HepG2 (cell line): ENCODE data around the gene USP32. TPM values are rescaled to one million over a fixed set of nuclear protein-coding genes. Genes with fewer than 3 reads are reported as not detected.

Experiments
- ATAC-seq: fragments of 200-7000 bp; cut with Tn5 transposase; 3 replicates; pipeline ENCODE4 v1.9.1; 2020; ENCODE audit warnings: mild to moderate bottlenecking, moderate library complexity
- BruUV-seq: library from RNA; stranded (reverse); fragments of 400-500 nt; replicated peaks from 2 replicates; lab custom pipeline; 2021; lab: Mats Ljungman, UMichigan
- CTCF ChIA-PET: fragments of 300-600 bp; formaldehyde crosslinking; extraction: SDS; loops from one replicate; lab custom pipeline; 2021; ENCODE audit warnings: low total read pairs, inconsistent platforms, low intra/inter-chr PET ratio; lab: Yijun Ruan, JAX
- POLR2A ChIA-PET: fragments of 350-600 bp; sonication (Branson Sonifier 250); formaldehyde crosslinking; loops from one replicate; lab custom pipeline; 2020; ENCODE audit warnings: antibody characterized with exemption, inconsistent platforms; lab: Yijun Ruan, JAX
- DNase-seq: peaks from one replicate; pipeline ENCODE4 v3.0.0-alpha.2; 2015; ENCODE audit warnings: low spot score
- FAIRE-seq: peaks from 3 replicates; lab custom pipeline; 2011; peaks lifted over from hg19 to GRCh38; lab: Jason Lieb, UNC
- H2AFZ ChIP-seq: one replicate; pipeline ENCODE4 v1.6.1; 2011; ENCODE audit warnings: low read length, inconsistent platforms
- H3K27ac ChIP-seq: fragments of 300-600 bp; 3 replicates; pipeline ENCODE4 v1.8.0; 2011; ENCODE audit warnings: mixed run types, mild to moderate bottlenecking, mixed read lengths, low read length, inconsistent platforms; ENCODE audit not compliant: insufficient read depth; ENCODE audit errors: extremely low read length
- H3K27me3 ChIP-seq, 2 experiments: fragments of 200-600 bp in 1 of 2; 2 replicates in 1 of 2; 3 replicates in 1 of 2; pipeline versions ENCODE4 v1.6.0 to v1.8.0; 2011; ENCODE audit warnings: low read length in 2 of 2, mild to moderate bottlenecking in 2 of 2, moderate library complexity in 2 of 2, inconsistent platforms in 1 of 2; ENCODE audit not compliant: insufficient read depth in 2 of 2, control insufficient read depth in 1 of 2
- H3K36me3 ChIP-seq, 2 experiments: fragments of 200-600 bp in 1 of 2; replicated peaks in 1 of 2; 2 replicates in 1 of 2; 3 replicates in 1 of 2; pipeline versions ENCODE4 v1.5.1 to v1.8.0; 2011; ENCODE audit warnings: low read length in 2 of 2, inconsistent platforms in 1 of 2; ENCODE audit not compliant: insufficient read depth in 2 of 2, control insufficient read depth in 1 of 2
- H3K4me1 ChIP-seq: 2 replicates; pipeline ENCODE4 v1.5.1; 2012; ENCODE audit warnings: low read length, inconsistent platforms; ENCODE audit not compliant: insufficient read depth
- H3K4me2 ChIP-seq: 2 replicates; pipeline ENCODE4 v1.6.0; 2011; ENCODE audit warnings: low read depth, low read length, inconsistent platforms
- H3K4me3 ChIP-seq, 3 experiments: fragments of 200-600 bp in 1 of 3; sonication (generic), shearing (Covaris generic) in 1 of 3; replicated peaks in 1 of 3; 2 replicates each; pipeline ENCODE4 v1.5.1; 2011 to 2016; ENCODE audit warnings: low read length in 3 of 3, inconsistent platforms in 2 of 3, low read depth in 2 of 3, mild to moderate bottlenecking in 2 of 3, control low read depth in 1 of 3, mixed read lengths in 1 of 3; ENCODE audit not compliant: insufficient read depth in 1 of 3
- H3K79me2 ChIP-seq: one replicate; pipeline ENCODE4 v1.6.1; 2011; ENCODE audit warnings: low read length, inconsistent platforms; ENCODE audit not compliant: insufficient read depth
- H3K9ac ChIP-seq: 2 replicates; pipeline ENCODE4 v1.6.0; 2011; ENCODE audit warnings: mild to moderate bottlenecking, low read depth, low read length, inconsistent platforms; ENCODE audit not compliant: insufficient read depth
- H3K9me3 ChIP-seq: 2 replicates; pipeline ENCODE4 v1.5.1; 2012; ENCODE audit warnings: mild to moderate bottlenecking, low read length
- H4K20me1 ChIP-seq: 2 replicates; pipeline ENCODE4 v1.6.0; 2011; ENCODE audit warnings: inconsistent platforms, mild to moderate bottlenecking, low read length, moderate library complexity; ENCODE audit not compliant: insufficient read depth
- CEBPB ChIP-seq: IDR thresholded peaks from 2 replicates; pipeline ENCODE4 v1.6.1; 2011; ENCODE audit warnings: low read depth, low read length, improper control_type of control experiment, borderline replicate concordance
- CENPX ChIP-seq: sonication (generic); formaldehyde crosslinking; IDR thresholded peaks from 2 replicates; pipeline ENCODE4 v1.9.0; 2021; ENCODE audit warnings: mild to moderate bottlenecking, missing genetic modification reagents, moderate library complexity
- KDM4B ChIP-seq: sonication (generic); formaldehyde crosslinking; IDR thresholded peaks from 2 replicates; pipeline ENCODE4 v1.4.0; 2020; ENCODE audit warnings: missing genetic modification reagents
- KDM6A ChIP-seq: IDR thresholded peaks from 2 replicates; pipeline ENCODE4 v1.6.1; 2016; ENCODE audit warnings: low read depth
- MNT ChIP-seq: fragments of 450-650 bp; IDR thresholded peaks from 2 replicates; pipeline ENCODE4 v1.6.1; 2016
- PATZ1 ChIP-seq: sonication (generic); formaldehyde crosslinking; IDR thresholded peaks from 2 replicates; pipeline ENCODE4 v1.4.0; 2020; ENCODE audit warnings: missing genetic modification reagents
- RCOR2 ChIP-seq: IDR thresholded peaks from 2 replicates; pipeline ENCODE4 v1.6.1; 2016; ENCODE audit warnings: missing biosample characterization, missing genetic modification reagents
- TOE1 ChIP-seq: sonication (generic); formaldehyde crosslinking; IDR thresholded peaks from 2 replicates; pipeline ENCODE4 v1.4.0; 2020; ENCODE audit warnings: mild to moderate bottlenecking, missing genetic modification reagents
- TP53 ChIP-seq: sonication (generic); formaldehyde crosslinking; conservative IDR thresholded peaks from 2 replicates; pipeline ENCODE4 v1.4.0; 2020; ENCODE audit warnings: missing genetic modification reagents
- ZNF124 ChIP-seq: sonication (generic); formaldehyde crosslinking; IDR thresholded peaks from 2 replicates; pipeline ENCODE4 v1.4.0; 2020; ENCODE audit warnings: missing genetic modification reagents
- ZNF530 ChIP-seq: sonication (generic); formaldehyde crosslinking; IDR thresholded peaks from 2 replicates; pipeline ENCODE4 v1.5.0; 2020; ENCODE audit warnings: low read depth, mild to moderate bottlenecking, missing genetic modification reagents
- in situ Hi-C: cut with HindIII; loops from 2 replicates; pipeline ENCODE4 v1.10.0; 2017; ENCODE audit warnings: low pct_unique_long_range_greater_than_20kb; ENCODE audit not compliant: extremely low pct_ligation_motif_present
- intact Hi-C: fragments of 100-400 bp; cut with micrococcal nuclease; formaldehyde crosslinking; loops from one replicate; pipeline ENCODE4 v1.10.0; 2022; ENCODE audit not compliant: unreplicated experiment
- polyA plus RNA-seq, 8 experiments: library from polyadenylated mRNA; depleted of rRNA in 3 of 8; stranded (reverse) in 7 of 8; unstranded in 1 of 8; fragments of >200 nt; fragmentation: Illumina TruSeq in 4 of 8; extraction: Trizol in 4 of 8; gene quantifications; 2 replicates each; pipeline versions ENCODE4 v1.2.1 to v1.2.3, GENCODE V29; 2011 to 2016; ENCODE audit warnings: low read depth in 4 of 8, missing spikeins in 1 of 8, mixed read lengths in 1 of 8; ENCODE audit not compliant: insufficient read depth in 1 of 8
- total RNA-seq, 5 experiments: library from RNA; depleted of rRNA; stranded (reverse); fragments of >200 nt; fragmentation: Illumina TruSeq; extraction: Trizol; gene quantifications; 2 replicates each; pipeline ENCODE4 v1.2.3, GENCODE V29; 2016; ENCODE audit warnings: low read depth in 1 of 5
- TF ChIP-seq, protein P1 (sequence below), 2 experiments: sonication (generic) in 1 of 2; formaldehyde crosslinking in 1 of 2; IDR thresholded peaks; 2 replicates each; pipeline versions ENCODE4 v1.6.1 to v1.9.0; 2014 to 2022; ENCODE audit warnings: antibody characterized with exemption in 1 of 2, borderline replicate concordance in 1 of 2, inconsistent platforms in 1 of 2, low read depth in 1 of 2, missing genetic modification reagents in 1 of 2
- TF ChIP-seq, protein P2 (sequence below): sonication (generic); formaldehyde crosslinking; IDR thresholded peaks from 2 replicates; pipeline ENCODE4 v1.8.1; 2022; ENCODE audit warnings: low read depth, mild to moderate bottlenecking, missing genetic modification reagents

Gene USP32
- total and polyA plus RNA-seq, 2 of the 13 experiments (the other 11 are each of a cell fraction or from before 2014, with no cell fraction given), result 24.9 to 39.9 TPM

GRCh38 chr17:60256174-60256573 is 135.8 kb downstream of the USP32 start:
- in situ Hi-C loops, result no loop called here
- Histone ChIP-seq H3K27me3 (no peaks in the 10 kb centered on the region), H3K79me2 (no peaks in the 10 kb centered on the region), H2AFZ (no peak overlapping the region), H4K20me1 (no peaks in the 10 kb centered on the region), H3K9ac (no peak overlapping the region), H3K9me3 (no peaks in the 10 kb centered on the region), H3K27ac (no peak overlapping the region), H3K4me3 (no peak overlapping the region), H3K4me2 (no peak overlapping the region), H3K4me1 (no peaks in the 10 kb centered on the region), H3K36me3 (peaks cover 5 to 35% of the 10 kb centered on the region in 2 experiments)
- intact Hi-C loops, result no loop called here
- ATAC-seq (no peak), FAIRE-seq (no peak), DNase-seq (no peak)
- no TSS peak for BruUV-seq
- POLR2A ChIA-PET, result no interaction called here
- CTCF ChIA-PET, result no interaction called here
- TF ChIP-seq MNT, result no peak
- TF ChIP-seq, protein P1, sequence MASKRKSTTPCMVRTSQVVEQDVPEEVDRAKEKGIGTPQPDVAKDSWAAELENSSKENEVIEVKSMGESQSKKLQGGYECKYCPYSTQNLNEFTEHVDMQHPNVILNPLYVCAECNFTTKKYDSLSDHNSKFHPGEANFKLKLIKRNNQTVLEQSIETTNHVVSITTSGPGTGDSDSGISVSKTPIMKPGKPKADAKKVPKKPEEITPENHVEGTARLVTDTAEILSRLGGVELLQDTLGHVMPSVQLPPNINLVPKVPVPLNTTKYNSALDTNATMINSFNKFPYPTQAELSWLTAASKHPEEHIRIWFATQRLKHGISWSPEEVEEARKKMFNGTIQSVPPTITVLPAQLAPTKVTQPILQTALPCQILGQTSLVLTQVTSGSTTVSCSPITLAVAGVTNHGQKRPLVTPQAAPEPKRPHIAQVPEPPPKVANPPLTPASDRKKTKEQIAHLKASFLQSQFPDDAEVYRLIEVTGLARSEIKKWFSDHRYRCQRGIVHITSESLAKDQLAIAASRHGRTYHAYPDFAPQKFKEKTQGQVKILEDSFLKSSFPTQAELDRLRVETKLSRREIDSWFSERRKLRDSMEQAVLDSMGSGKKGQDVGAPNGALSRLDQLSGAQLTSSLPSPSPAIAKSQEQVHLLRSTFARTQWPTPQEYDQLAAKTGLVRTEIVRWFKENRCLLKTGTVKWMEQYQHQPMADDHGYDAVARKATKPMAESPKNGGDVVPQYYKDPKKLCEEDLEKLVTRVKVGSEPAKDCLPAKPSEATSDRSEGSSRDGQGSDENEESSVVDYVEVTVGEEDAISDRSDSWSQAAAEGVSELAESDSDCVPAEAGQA (IDR thresholded peaks at IDR 0.05; ENCODE audit: low read depth), result no peak
- TF ChIP-seq, protein P1 (CRISPR knock-in tag; IDR thresholded peaks at IDR 0.05; ENCODE audit: borderline replicate concordance), result no peak
- TF ChIP-seq TP53 (CRISPR knock-in tag), result no peak
- TF ChIP-seq ZNF124, result no peak
- TF ChIP-seq CEBPB, result no peak
- no peak for TF ChIP-seq ZNF530 (CRISPR knock-in tag)
- TF ChIP-seq CENPX (CRISPR knock-in tag), result no peak
- TF ChIP-seq KDM4B, result no peak
- TF ChIP-seq TOE1 (CRISPR knock-in tag), result no peak
- TF ChIP-seq PATZ1 (CRISPR knock-in tag), result no peak
- TF ChIP-seq RCOR2 (CRISPR knock-in tag), result no peak
- TF ChIP-seq KDM6A (CRISPR knock-in tag), result no peak
- TF ChIP-seq, protein P2, sequence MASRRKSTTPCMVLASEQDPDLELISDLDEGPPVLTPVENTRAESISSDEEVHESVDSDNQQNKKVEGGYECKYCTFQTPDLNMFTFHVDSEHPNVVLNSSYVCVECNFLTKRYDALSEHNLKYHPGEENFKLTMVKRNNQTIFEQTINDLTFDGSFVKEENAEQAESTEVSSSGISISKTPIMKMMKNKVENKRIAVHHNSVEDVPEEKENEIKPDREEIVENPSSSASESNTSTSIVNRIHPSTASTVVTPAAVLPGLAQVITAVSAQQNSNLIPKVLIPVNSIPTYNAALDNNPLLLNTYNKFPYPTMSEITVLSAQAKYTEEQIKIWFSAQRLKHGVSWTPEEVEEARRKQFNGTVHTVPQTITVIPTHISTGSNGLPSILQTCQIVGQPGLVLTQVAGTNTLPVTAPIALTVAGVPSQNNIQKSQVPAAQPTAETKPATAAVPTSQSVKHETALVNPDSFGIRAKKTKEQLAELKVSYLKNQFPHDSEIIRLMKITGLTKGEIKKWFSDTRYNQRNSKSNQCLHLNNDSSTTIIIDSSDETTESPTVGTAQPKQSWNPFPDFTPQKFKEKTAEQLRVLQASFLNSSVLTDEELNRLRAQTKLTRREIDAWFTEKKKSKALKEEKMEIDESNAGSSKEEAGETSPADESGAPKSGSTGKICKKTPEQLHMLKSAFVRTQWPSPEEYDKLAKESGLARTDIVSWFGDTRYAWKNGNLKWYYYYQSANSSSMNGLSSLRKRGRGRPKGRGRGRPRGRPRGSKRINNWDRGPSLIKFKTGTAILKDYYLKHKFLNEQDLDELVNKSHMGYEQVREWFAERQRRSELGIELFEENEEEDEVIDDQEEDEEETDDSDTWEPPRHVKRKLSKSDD (CRISPR knock-in tag), result no peak
